IPS DF 4.7 (cell line): ENCODE measurements around the gene MMP20.
"Not testable (repeated sequence)": the region's sequence is repeated elsewhere in the genome, so short reads cannot be mapped to it uniquely, and the experiment has no call there.

Source experiments
- DNase-seq: peaks from one replicate; pipeline ENCODE4 v3.0.0-alpha.2; 2013; ENCODE audit warnings: low spot score; ENCODE audit errors: extremely low read depth

The MMP20 gene, protein sequence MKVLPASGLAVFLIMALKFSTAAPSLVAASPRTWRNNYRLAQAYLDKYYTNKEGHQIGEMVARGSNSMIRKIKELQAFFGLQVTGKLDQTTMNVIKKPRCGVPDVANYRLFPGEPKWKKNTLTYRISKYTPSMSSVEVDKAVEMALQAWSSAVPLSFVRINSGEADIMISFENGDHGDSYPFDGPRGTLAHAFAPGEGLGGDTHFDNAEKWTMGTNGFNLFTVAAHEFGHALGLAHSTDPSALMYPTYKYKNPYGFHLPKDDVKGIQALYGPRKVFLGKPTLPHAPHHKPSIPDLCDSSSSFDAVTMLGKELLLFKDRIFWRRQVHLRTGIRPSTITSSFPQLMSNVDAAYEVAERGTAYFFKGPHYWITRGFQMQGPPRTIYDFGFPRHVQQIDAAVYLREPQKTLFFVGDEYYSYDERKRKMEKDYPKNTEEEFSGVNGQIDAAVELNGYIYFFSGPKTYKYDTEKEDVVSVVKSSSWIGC

GRCh38 chr11:102625177-102625576 is at the start of gene MMP20:
MMP20 (minus strand) TSS chr11:102625332; CDS start chr11:102625319, 13 bp downstream.
- no peak for DNase-seq

GRCh38 chr11:102669664-102670063 is 44.5 kb upstream of the MMP20 start:
- DNase-seq = no peak

DNA sequence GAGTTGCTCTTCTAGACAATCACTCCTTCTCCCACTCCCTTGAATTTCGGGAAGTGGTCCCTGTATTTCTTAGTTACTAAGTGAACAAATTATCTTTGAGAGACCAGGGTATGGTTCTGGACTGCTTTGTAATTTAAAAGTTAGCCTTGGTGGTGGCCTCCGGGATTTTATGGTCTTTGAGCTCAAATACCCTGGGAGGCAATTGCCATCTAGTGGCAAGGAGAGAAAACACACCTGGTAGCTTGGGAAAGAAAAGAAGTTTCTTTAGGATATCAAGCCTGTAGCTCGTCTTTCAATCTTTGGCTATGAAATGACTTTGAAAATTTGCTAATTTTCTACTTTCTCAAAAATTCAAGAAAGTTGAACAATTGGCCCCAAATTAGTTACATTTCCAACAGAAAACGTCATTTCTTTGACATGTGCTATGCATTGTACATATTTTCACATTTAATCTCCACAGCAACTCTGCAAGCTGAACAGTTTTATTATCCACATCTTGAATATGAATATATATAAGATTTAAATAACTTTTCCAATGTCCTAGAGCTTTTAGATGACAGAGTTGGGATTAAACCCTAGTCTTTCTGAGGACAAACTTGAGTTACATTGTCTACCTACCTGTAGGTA is 41.3 kb upstream of the MMP20 start:
- no peak for DNase-seq

- DNase-seq = no peak
These were observed 39.0 kb upstream of the MMP20 start for GRCh38 chr11:102664001-102664752.

DNA sequence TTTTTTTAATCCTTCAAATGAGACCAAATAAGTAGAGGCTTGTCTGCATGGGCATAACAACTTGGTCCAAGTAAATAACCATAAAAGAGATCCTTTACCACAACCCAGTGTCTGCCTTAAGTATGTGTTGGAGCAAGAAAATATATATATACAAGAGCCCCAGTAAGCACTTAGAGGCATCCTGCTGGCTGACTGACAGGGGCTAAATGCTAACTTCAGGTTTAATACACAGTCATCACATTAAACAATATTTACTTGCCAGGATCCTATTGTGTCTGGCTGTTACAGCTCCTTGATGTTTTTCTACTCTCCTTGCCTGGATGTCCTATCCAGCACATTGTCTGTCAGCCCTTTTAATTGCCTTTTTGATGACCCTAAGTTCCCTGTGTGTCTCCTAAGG is 37.5 kb upstream of the MMP20 start:
- DNase-seq = no peak

GRCh38 chr11:102661040-102661439 is 35.9 kb upstream of the MMP20 start:
- no peak for DNase-seq

GRCh38 chr11:102656528-102656927 is 31.4 kb upstream of the MMP20 start:
- DNase-seq = no peak

- no peak for DNase-seq
These were observed 30.4 kb upstream of the MMP20 start for GRCh38 chr11:102655547-102655946.

- DNase-seq = no peak
These were observed 29.6 kb upstream of the MMP20 start for GRCh38 chr11:102654761-102655160.

GRCh38 chr11:102653744-102654291 is 28.7 kb upstream of the MMP20 start:
- no peak for DNase-seq

DNA sequence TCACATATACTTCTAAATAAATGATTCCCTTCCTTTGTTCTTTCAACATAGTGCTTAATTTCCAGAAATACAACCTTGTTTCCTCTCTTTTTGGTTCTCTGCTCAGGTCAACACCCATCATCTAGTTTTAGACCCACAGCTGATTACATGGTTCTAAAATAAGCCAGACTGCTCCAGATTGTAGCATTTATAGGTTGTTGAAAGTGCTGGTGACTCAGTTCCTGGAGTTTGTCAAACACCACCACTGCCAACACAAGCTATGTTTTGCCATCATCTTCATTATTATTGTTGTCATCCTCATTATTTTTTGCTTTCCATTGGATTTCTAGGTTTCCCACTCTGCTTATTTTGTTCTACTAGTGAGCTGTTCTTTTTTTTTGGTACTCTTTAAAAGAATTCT is 22.3 kb upstream of the MMP20 start:
- no peak for DNase-seq

DNA sequence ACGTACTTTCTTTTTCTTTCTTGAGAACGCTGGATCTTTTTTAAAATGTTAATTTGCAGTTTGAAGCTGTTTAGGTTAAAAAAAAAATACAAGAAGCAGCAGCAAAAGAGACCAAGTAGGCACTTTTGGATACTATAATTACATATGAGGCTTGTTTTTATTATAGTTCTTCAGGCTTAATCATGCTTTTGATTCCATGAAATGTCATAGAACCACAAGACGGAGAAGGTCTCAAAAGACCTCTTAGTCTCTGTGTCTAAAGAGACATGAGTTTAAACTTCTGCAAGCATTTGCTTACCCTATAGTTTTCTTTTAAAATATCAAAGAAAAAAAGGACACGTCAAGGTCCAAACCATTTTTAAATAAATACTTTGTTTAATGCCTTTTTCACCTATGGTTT is 18.8 kb upstream of the MMP20 start:
- DNase-seq = no peak

DNA sequence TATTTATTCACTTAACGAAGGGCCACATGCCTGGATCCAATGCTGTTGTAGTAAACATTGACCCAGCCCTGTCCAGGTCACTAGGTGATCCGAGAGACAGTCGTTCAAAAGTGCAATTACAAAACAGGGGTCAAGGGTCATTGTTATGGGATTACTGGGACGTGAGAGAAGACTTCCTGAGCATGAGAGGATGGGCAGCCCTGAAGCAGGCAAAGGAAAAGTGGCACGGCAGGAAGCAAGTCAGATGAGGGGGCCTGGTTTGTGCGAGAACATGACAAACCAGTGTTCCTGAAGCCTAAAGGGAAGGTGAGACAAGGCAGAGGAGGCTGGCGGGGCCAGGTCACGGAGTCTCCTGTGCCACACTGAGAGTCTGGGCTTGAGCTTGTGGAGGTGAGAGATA is 15.8 kb upstream of the MMP20 start:
- DNase-seq = no peak

DNA sequence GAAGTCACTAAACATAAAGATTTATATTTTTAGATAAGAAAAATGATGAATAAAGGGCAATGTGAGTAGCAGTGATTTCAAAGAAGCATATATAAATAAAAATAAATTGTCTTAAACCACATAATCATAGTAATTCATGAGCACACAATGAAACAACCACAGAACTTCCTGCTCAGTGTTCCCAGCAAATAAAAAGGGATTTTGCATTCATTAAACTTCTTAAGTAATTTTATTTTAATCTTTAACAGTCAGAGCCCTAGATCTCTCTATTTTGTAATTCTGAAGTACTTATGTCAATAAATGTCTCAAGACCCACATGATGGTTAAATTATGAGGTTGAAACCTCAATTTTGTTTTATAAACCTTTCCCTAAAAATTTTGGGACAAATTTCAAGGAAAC is 14.5 kb upstream of the MMP20 start:
- no peak for DNase-seq

- no peak for DNase-seq
These were observed 12.6 kb upstream of the MMP20 start for GRCh38 chr11:102637731-102638130.

DNA sequence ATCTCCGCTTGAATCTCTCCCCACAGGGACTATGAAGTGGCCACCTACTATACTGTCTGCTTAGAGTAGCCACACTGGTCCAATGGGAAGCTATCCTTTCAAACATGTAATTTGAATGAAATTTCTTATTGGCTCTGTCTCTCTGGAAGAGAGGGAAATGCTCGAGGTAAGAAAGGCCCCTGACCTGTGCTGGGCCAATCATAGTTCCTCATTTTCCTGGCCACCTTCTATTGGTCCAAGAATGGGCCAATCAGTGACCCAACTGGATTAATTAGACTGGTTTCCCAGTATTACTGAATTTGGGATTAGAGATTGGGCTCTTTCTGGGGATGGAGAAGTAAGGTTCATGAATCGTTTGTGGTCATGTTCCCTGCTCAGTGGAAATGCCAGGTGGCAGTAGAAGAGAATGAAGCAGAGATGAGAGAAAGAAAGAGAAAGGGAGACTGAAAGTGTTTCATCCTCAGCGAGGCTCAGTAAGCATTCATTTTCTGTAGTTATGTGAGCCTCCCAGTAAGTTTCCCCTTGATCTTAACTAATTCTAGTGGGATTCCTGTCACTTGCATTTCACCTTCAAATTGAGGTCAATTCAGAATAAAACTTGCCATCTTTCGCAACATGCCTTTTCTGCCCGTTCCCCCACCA is 8.4 kb upstream of the MMP20 start:
- no peak for DNase-seq

GRCh38 chr11:102632026-102632425 is 6.9 kb upstream of the MMP20 start:
- no peak for DNase-seq

GRCh38 chr11:102630598-102631448 is 5.7 kb upstream of the MMP20 start:
- DNase-seq = no peak

- not testable (repeated sequence) for DNase-seq
These were observed 4.8 kb upstream of the MMP20 start for GRCh38 chr11:102629908-102630307.

- DNase-seq = no peak
These were observed 1.5 kb upstream of the MMP20 start for GRCh38 chr11:102626676-102627075.
